Hematopoietic multipotent progenitor cell treated with erythropoietin and hydrocortisone succinate and interleukin-3 and kit ligand, for 8 days (in vitro differentiated cells): ENCODE data around the gene SLC4A4.

Experiments
- DNase-seq: peaks from one replicate; pipeline ENCODE4 v3.0.0-alpha.2; 2015

The SLC4A4 gene

GRCh38 chr4:71550220-71551165 lies 211.7 kb downstream of the SLC4A4 start:
- DNase-seq = no peak

GRCh38 chr4:71553605-71554004 lies 214.8 kb downstream of the SLC4A4 start:
- DNase-seq = peak; percentile 6

- no peak for DNase-seq
Observed at GRCh38 chr4:71554025-71554424, 215.2 kb downstream of the SLC4A4 start.

- DNase-seq = no peak
Observed at GRCh38 chr4:71558248-71558647, 219.4 kb downstream of the SLC4A4 start.

GRCh38 chr4:71559957-71560571 lies 221.2 kb downstream of the SLC4A4 start:
- no peak for DNase-seq

GRCh38 chr4:71564775-71565174 lies 226.0 kb downstream of the SLC4A4 start:
- no peak for DNase-seq

GRCh38 chr4:71566856-71567255 lies 228.0 kb downstream of the SLC4A4 start:
- no peak for DNase-seq

GRCh38 chr4:71568131-71568530 lies 229.3 kb downstream of the SLC4A4 start:
- no peak for DNase-seq

GRCh38 chr4:71570492-71570891 lies 231.7 kb downstream of the SLC4A4 start:
- peak; percentile 11 for DNase-seq

- no peak for DNase-seq
Observed at GRCh38 chr4:71571346-71571745, 232.5 kb downstream of the SLC4A4 start.

- DNase-seq = no peak
Observed at GRCh38 chr4:71583971-71584370, 245.2 kb downstream of the SLC4A4 start.

- no peak for DNase-seq
Observed at GRCh38 chr4:71584585-71584984, 245.8 kb downstream of the SLC4A4 start.

- DNase-seq = no peak
Observed at GRCh38 chr4:71586087-71586763, 247.4 kb downstream of the SLC4A4 start.

GRCh38 chr4:71587995-71588394 lies 249.2 kb downstream of the SLC4A4 start:
- no peak for DNase-seq

GRCh38 chr4:71592793-71593192 lies 254.0 kb downstream of the SLC4A4 start:
- no peak for DNase-seq

GRCh38 chr4:71593311-71593710 lies 254.5 kb downstream of the SLC4A4 start:
- no peak for DNase-seq

- no peak for DNase-seq
Observed at GRCh38 chr4:71595576-71596108, 256.8 kb downstream of the SLC4A4 start.

- no peak for DNase-seq
Observed at GRCh38 chr4:71599578-71599977, 260.8 kb downstream of the SLC4A4 start.

- no peak for DNase-seq
Observed at GRCh38 chr4:71602289-71602900, 263.6 kb downstream of the SLC4A4 start.

GRCh38 chr4:71604785-71605184 lies 266.0 kb downstream of the SLC4A4 start:
- DNase-seq = no peak

- no peak for DNase-seq
Observed at GRCh38 chr4:71607109-71607508, 268.3 kb downstream of the SLC4A4 start.

GRCh38 chr4:71607780-71608677 lies 269.2 kb downstream of the SLC4A4 start:
- no peak for DNase-seq
